Spinal cord (tissue), 10 donors: Measurements from ENCODE around the gene CDH23. TPM values are rescaled to one million over a fixed set of nuclear protein-coding genes. Genes with fewer than 3 reads are reported as not detected.

Experiments used
- DNase-seq, 6 donors: peaks; one replicate each; pipeline versions ENCODE4 v3.0.0 to v3.0.0-alpha.2; 2013 to 2015; ENCODE audit warnings: low spot score in 6 of 6, low read depth in 4 of 6
- H3K27ac ChIP-seq: one replicate; pipeline ENCODE4 v1.5.1; 2013; ENCODE audit warnings: low read depth, low read length, control low read depth
- H3K27me3 ChIP-seq: one replicate; pipeline ENCODE4 v1.6.1; 2013; ENCODE audit warnings: low read length; ENCODE audit not compliant: control insufficient read depth, insufficient read depth
- H3K36me3 ChIP-seq: one replicate; pipeline ENCODE4 v1.6.1; 2013; ENCODE audit warnings: low read length; ENCODE audit not compliant: control insufficient read depth, insufficient read depth
- H3K4me1 ChIP-seq: one replicate; pipeline ENCODE4 v1.6.1; 2013; ENCODE audit warnings: low read length; ENCODE audit not compliant: control insufficient read depth, insufficient read depth
- H3K4me3 ChIP-seq: one replicate; pipeline ENCODE4 v1.5.1; 2013; ENCODE audit warnings: low read depth, low read length, control low read depth
- H3K9me3 ChIP-seq: one replicate; pipeline ENCODE4 v1.6.1; 2013; ENCODE audit warnings: low read length; ENCODE audit not compliant: control insufficient read depth, insufficient read depth
- WGBS: methylation state at CpG from one replicate; pipeline ENCODE4 v1.1.5; 2013; ENCODE audit warnings: missing lambda C conversion rate; ENCODE audit not compliant: insufficient coverage; 5-methylcytosine and 5-hydroxymethylcytosine counted together
- polyA plus RNA-seq, 2 donors: library from polyadenylated mRNA; unstranded; fragments of 120-200 nt; gene quantifications; one replicate each; pipeline ENCODE4 v1.2.1, GENCODE V29; 2013; ENCODE audit not compliant: insufficient read length in 2 of 2
- total RNA-seq, 2 donors: library from RNA; depleted of rRNA in 1 of 2; stranded (reverse); fragments of 120-200 nt in 1 of 2; fragments of >200 nt in 1 of 2; gene quantifications; one replicate each; pipeline versions ENCODE4 v1.2.3 to v1.2.4, GENCODE V29; 2013 to 2014
- donor health status: healthy.

Gene CDH23
- total and polyA plus RNA-seq, 4 donors = 15.6 to 24.2 (median 19.0) TPM

DNA sequence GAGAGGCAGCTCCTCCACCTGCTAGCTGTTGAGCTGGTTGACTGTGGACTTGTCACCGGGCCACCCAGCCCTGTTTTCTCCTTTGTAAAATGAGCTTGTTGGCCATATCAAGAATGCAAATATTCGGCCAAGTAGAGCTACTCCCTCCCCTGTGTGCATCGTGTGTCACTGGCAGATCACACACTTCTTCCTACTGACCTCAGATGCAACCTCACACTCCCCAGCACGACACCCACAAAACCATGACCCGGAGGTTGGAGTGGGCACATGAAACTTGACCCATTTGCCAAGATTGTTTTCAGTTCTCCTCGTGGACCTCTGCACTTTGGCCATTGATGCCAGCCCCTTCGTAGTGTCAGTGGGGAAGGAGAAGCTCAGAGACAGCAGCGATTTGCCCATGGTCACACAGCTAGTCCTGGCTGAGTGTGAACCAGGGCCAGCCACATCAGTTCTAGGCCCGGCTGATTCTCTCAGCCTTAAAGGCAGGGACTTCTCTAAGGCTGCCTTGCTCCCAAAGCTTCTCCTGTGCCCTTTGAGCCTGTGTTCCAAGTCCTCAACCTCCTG is 101.1 kb downstream of the CDH23 start:
- Histone ChIP-seq H3K27me3 (no peaks in the 10 kb centered on the region), H3K9me3 (no peaks in the 10 kb centered on the region), H3K36me3 (no peaks in the 10 kb centered on the region), H3K27ac (no peak overlapping the region), H3K4me3 (no peak overlapping the region), H3K4me1 (peaks cover 23% of the 10 kb centered on the region)
- no peak for DNase-seq
- WGBS = 80% methylated on average over 8 of the region's 9 CpGs

DNA sequence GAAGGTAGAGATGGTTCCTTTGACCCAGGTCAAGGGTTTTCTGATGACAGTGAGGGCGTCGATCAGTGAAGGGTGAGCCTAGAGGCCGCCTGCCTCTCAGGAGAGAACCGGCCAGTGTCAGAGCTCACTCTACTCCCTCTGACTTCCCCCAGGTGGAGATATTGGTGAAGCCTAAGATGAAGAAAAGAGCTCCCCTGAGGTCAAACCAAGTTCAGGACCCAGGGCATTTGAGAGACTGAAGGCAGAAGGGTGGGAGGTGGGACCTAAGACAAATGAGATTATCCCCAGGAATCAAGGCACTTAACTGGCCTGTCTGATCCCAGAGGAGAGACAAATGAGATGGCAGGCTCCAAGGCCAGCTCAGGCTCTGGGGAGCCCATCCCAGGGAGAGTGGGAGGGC is 104.7 kb downstream of the CDH23 start:
- H3K27ac ChIP-seq = no peak overlapping the region
- no peaks in the 10 kb centered on the region for H3K27me3 ChIP-seq
- no peak for DNase-seq
- no peaks in the 10 kb centered on the region for H3K36me3 ChIP-seq
- WGBS = 90% methylated on average over 2 of the region's 4 CpGs
- no peaks in the 10 kb centered on the region for H3K9me3 ChIP-seq
- no peak overlapping the region for H3K4me3 ChIP-seq
- H3K4me1 ChIP-seq = peaks cover 20% of the 10 kb centered on the region

- WGBS = 83% methylated on average over 1 of the region's 1 CpG
- H3K4me3 ChIP-seq = no peak overlapping the region
- H3K9me3 ChIP-seq = no peaks in the 10 kb centered on the region
- peaks cover 20% of the 10 kb centered on the region for H3K4me1 ChIP-seq
- no peaks in the 10 kb centered on the region for H3K27me3 ChIP-seq
- DNase-seq = no peak
- no peak overlapping the region for H3K27ac ChIP-seq
- H3K36me3 ChIP-seq = no peaks in the 10 kb centered on the region
These were observed 105.5 kb downstream of the CDH23 start for GRCh38 chr10:71502190-71502589.

DNA sequence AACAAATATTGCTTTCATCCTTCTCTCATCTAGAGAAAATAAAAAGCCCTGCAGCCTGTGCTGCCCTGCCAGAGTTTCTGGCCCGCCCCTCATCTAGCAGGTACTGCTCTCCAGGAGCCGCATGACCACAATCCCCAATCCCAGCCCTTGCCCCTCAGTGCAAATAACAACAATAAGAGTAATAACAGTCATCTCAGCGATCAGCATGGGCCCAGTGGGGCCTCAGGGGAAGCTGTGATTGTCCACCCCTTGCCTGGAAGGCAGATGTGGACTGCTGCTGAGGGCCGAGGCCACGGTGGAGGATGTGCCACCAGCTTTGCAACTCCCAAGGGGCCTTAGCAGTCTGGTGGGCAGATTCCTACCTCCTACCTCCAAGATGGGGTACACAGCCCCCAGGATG is 106.1 kb downstream of the CDH23 start:
- Histone ChIP-seq H3K9me3 (no peaks in the 10 kb centered on the region), H3K36me3 (no peaks in the 10 kb centered on the region), H3K4me3 (no peak overlapping the region), H3K4me1 (peaks cover 15% of the 10 kb centered on the region), H3K27me3 (no peaks in the 10 kb centered on the region), H3K27ac (no peak overlapping the region)
- 79% methylated on average over 4 of the region's 5 CpGs for WGBS
- no peak for DNase-seq

- no peaks in the 10 kb centered on the region for H3K36me3 ChIP-seq
- DNase-seq = peak in 1 of 6 donors; percentile 35
- H3K27me3 ChIP-seq = no peaks in the 10 kb centered on the region
- H3K4me3 ChIP-seq = no peak overlapping the region
- no peaks in the 10 kb centered on the region for H3K9me3 ChIP-seq
- no CpG with 5 or more reads among the region's 2 CpGs for WGBS
- H3K27ac ChIP-seq = no peak overlapping the region
- H3K4me1 ChIP-seq = peaks cover 15% of the 10 kb centered on the region
These were observed 107.4 kb downstream of the CDH23 start for GRCh38 chr10:71504168-71504567.

DNA sequence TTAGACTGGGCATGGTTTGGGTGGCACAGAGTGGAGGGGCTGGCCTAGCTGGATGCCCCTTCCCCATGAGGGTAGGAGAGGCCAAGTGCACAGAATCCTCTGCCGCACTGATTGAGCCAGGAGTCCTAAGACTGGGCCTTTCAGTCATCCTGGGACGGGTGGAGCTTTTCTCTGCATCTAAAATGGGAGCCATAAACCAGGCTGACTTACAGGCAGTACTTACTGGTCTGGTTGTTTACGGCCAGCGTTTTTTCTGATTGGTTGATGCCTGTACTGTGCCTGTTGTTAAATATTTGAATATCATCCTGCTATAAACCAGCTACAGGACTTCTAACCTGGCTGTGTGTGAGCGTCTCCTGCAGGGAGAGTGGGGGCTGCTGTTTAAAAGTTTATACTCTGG is 107.8 kb downstream of the CDH23 start:
- Histone ChIP-seq H3K36me3 (no peaks in the 10 kb centered on the region), H3K27ac (no peak overlapping the region), H3K4me1 (peaks cover 15% of the 10 kb centered on the region), H3K9me3 (no peaks in the 10 kb centered on the region), H3K27me3 (no peaks in the 10 kb centered on the region), H3K4me3 (no peak overlapping the region)
- no peak for DNase-seq
- WGBS = 70% methylated on average over 3 of the region's 5 CpGs

DNA sequence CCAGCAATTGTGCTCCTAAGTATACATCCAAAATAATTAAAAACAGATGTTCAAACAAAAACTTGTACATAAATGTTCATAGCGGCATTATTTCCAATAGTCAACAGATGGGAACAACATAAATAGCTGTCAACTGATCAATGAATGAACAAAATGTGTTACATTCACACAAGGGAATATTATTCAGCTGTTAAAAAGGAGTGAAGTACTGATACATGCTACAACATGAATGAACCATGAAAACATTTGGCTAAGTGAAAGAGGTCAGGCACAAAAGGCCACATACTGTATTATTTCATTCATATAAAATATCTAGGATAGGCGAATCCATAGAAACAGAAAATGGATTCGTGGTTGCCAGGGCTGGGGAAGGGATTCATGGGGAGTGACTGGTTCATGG is 109.1 kb downstream of the CDH23 start:
- H3K36me3 ChIP-seq = no peaks in the 10 kb centered on the region
- DNase-seq = no peak
- no peaks in the 10 kb centered on the region for H3K27me3 ChIP-seq
- H3K4me1 ChIP-seq = peaks cover 15% of the 10 kb centered on the region
- 100% methylated on average over 1 of the region's 3 CpGs for WGBS
- H3K4me3 ChIP-seq = no peak overlapping the region
- H3K9me3 ChIP-seq = no peaks in the 10 kb centered on the region
- H3K27ac ChIP-seq = no peak overlapping the region

- Histone ChIP-seq H3K27me3 (no peaks in the 10 kb centered on the region), H3K36me3 (no peaks in the 10 kb centered on the region), H3K27ac (no peak overlapping the region), H3K4me3 (no peak overlapping the region), H3K4me1 (peaks cover 29% of the 10 kb centered on the region), H3K9me3 (no peaks in the 10 kb centered on the region)
- DNase-seq = no peak
- WGBS = 100% methylated on average over 2 of the region's 2 CpGs
These were observed 112.7 kb downstream of the CDH23 start for GRCh38 chr10:71509444-71509843.

DNA sequence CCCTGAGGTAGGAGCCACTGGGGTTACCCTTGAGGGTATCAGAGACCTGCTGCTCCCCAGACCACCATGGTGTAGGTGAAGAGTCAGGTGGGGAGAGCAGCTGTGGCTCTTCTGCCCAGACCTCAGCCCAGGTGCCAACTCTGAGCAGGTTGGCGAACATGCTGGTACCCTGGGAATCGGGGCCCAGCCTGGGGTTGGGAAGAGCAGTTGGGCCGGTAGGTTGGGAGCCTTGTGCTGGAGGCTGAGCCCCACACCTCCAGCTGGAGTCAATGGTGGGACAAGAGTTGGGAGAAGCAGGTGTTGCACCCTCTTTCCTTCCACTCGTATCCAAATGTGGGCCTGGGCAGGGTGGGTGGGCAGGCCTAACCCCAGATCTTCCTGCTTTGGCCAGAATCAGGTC is 114.5 kb downstream of the CDH23 start:
- Histone ChIP-seq H3K4me1 (peaks cover 30% of the 10 kb centered on the region), H3K4me3 (no peak overlapping the region), H3K27me3 (no peaks in the 10 kb centered on the region), H3K9me3 (no peaks in the 10 kb centered on the region), H3K36me3 (no peaks in the 10 kb centered on the region), H3K27ac (no peak overlapping the region)
- 96% methylated on average over 3 of the region's 4 CpGs for WGBS
- no peak for DNase-seq

GRCh38 chr10:71512312-71512711 is 115.6 kb downstream of the CDH23 start:
- DNase-seq = peak in 2 of 6 donors; percentile 58 to 69
- 60% methylated on average over 10 of the region's 10 CpGs for WGBS
- no peak overlapping the region for H3K27ac ChIP-seq
- H3K27me3 ChIP-seq = no peaks in the 10 kb centered on the region
- H3K36me3 ChIP-seq = no peaks in the 10 kb centered on the region
- no peak overlapping the region for H3K4me3 ChIP-seq
- H3K9me3 ChIP-seq = no peaks in the 10 kb centered on the region
- peaks cover 39% of the 10 kb centered on the region for H3K4me1 ChIP-seq
